GM18870 (cell line): ENCODE data around the gene PCARE.
A peak's percentile ranks its signal among the peaks of the same experiment; 100 is the strongest.
"Not testable (repeated sequence)": the region's sequence is repeated elsewhere in the genome, so short reads cannot be mapped to it uniquely, and the experiment has no call there.

Experiments
- ATAC-seq: cut with Tn5 transposase; IDR thresholded peaks from one replicate; pipeline ENCODE4 v1.9.1; 2021; ENCODE audit warnings: moderate library complexity; ENCODE audit not compliant: unreplicated experiment

The PCARE gene

GRCh38 chr2:29074411-29074810 is at the start of gene PCARE:
Gene PCARE (minus strand): TSS chr2:29074523. CDS start chr2:29074261, 262 bp downstream.
- ATAC-seq = no peak

GRCh38 chr2:29123617-29124349 is 49.5 kb upstream of the PCARE start:
- ATAC-seq = no peak

- ATAC-seq = no peak
These were observed 46.5 kb upstream of the PCARE start for GRCh38 chr2:29120846-29121245.

- no peak for ATAC-seq
These were observed 44.9 kb upstream of the PCARE start for GRCh38 chr2:29119211-29119610.

GRCh38 chr2:29117636-29118303 is 43.4 kb upstream of the PCARE start:
- no peak for ATAC-seq

GRCh38 chr2:29115797-29116781 is 41.8 kb upstream of the PCARE start:
- ATAC-seq = peak; percentile 50

GRCh38 chr2:29114946-29115609 is 40.8 kb upstream of the PCARE start, which contains the start of gene CLIP4:
Gene CLIP4 (plus strand): TSS chr2:29115415. CDS start chr2:29121389, 5,974 bp downstream.
- ATAC-seq = no peak

- no peak for ATAC-seq
These were observed 40.2 kb upstream of the PCARE start for GRCh38 chr2:29114586-29114945.

- ATAC-seq = no peak
These were observed 39.6 kb upstream of the PCARE start for GRCh38 chr2:29113891-29114321.

- ATAC-seq = no peak
These were observed 38.8 kb upstream of the PCARE start for GRCh38 chr2:29113027-29113686.

GRCh38 chr2:29112379-29112778 is 38.1 kb upstream of the PCARE start:
- no peak for ATAC-seq

- ATAC-seq = peak; percentile 73
These were observed 36.7 kb upstream of the PCARE start for GRCh38 chr2:29110916-29111535.

- ATAC-seq = no peak
These were observed 34.9 kb upstream of the PCARE start for GRCh38 chr2:29109246-29109645.

GRCh38 chr2:29108225-29108624 is 33.9 kb upstream of the PCARE start:
- no peak for ATAC-seq

- not testable (repeated sequence) for ATAC-seq
These were observed 33.2 kb upstream of the PCARE start for GRCh38 chr2:29107547-29107946.

- ATAC-seq = no peak
These were observed 32.7 kb upstream of the PCARE start for GRCh38 chr2:29106980-29107388.

GRCh38 chr2:29106256-29106655 is 31.9 kb upstream of the PCARE start:
- no peak for ATAC-seq

- ATAC-seq = no peak
These were observed 31.1 kb upstream of the PCARE start for GRCh38 chr2:29105375-29105774.

GRCh38 chr2:29104688-29105087 is 30.4 kb upstream of the PCARE start:
- ATAC-seq = no peak

- ATAC-seq = no peak
These were observed 26.2 kb upstream of the PCARE start for GRCh38 chr2:29100564-29100963.
